Measurements from ENCODE around the gene BAG5. TPM values are rescaled to one million over a fixed set of nuclear protein-coding genes. Genes with fewer than 3 reads are reported as not detected.

BAG5 gene
- total and polyA plus RNA-seq, 4 donors, result 9.2 to 30.8 (median 22.6) TPM

DNA sequence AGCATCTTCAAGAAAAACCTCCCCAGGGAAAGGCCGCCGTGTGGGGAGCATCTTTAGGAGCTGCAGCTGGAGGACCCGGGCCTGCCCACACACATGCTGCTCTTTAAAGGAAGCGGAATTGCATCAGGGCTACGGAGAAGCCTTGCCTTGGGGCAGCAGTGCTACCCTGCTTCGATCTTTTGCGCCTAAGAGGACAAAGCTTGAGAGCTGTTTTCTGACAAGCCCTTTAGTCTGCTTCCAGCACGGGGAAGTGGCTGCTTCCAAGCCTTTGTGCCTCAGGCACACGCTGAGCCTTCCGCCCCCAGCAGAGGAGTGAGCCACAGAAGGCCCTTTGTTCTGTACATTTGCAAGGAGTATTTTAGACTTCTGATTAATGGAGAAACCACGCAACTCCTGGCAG is 31.8 kb upstream of the BAG5 start:
- H3K27ac ChIP-seq (ENCODE audit: low read depth in 1 of 2, low read length in 2 of 2), result no peak overlapping the region
- ATAC-seq (ENCODE audit: low FRiP score), result no peak

DNA sequence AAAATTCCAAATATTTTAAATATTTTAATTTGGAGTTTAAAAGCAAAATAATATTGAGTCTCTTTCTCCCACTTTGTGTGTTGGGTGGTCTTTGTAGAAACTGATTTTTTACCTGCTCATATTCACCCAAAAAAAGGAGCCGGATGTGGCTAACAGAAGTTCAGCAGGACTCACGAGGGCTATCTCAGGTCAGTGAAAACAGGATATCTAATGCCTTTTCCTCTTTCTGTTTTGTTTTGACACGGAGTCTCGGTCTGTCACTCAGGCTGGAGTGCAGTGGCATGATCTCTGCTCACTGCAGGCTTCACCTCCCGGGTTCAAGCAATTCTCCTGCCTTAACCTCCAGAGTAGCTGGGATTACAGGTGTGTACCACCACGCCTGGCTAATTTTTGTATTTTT is 31.1 kb upstream of the BAG5 start:
- H3K4me1 ChIP-seq (ENCODE audit: control insufficient read depth in 1 of 2, insufficient read depth in 2 of 2, low read length in 2 of 2), result no peaks in the 10 kb centered on the region

More for the DNA sequence above, 31.8 kb upstream of the BAG5 start:
- no peak for DNase-seq
- WGBS, 2 donors, result 76 to 79% methylated on average over 11 of the region's 11 CpGs
- no peaks in the 10 kb centered on the region for H3K27me3 ChIP-seq (ENCODE audit: control insufficient read depth in 1 of 2, insufficient read depth in 2 of 2, low read length in 1 of 2)
- H3K4me3 ChIP-seq (ENCODE audit: low read length in 2 of 2), result no peak overlapping the region
- no peaks in the 10 kb centered on the region for H3K4me1 ChIP-seq (ENCODE audit: control insufficient read depth in 1 of 2, insufficient read depth in 2 of 2, low read length in 2 of 2)
- intact Hi-C loops (cut with DNase I), result no loop called here
- no peaks in the 10 kb centered on the region for H3K9me3 ChIP-seq (ENCODE audit: control insufficient read depth, low read length)
- H3K36me3 ChIP-seq (ENCODE audit: control insufficient read depth in 1 of 2, insufficient read depth in 2 of 2, low read length in 1 of 2), result no peaks in the 10 kb centered on the region

DNA sequence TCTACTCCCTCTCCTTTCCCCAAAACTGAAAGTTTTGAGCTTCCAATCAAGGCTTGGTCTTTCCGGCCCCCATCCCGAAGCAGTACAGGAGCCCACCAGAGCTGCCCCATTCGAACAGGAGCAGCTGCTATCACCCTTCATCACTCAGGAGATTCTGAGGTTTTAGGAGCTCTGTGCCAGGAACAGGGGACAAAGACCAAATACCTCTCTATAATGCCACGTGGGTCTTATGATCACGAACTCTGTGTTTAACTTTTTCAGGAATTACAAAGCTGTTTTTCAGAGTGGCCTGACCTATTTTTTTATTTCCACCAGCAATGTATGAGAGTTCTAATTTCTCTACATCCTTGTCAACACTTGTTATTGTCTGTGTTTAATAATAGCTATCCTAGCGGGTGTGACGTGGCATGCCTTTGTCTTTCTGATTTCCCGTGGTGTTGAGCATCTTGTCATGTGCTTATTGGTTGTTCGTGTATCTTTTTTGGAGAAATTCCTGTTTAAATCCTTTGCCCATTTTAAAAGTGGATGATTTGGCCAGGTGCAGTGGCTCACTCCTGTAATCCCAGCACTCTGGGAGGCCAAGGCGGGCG is 22.0 kb upstream of the BAG5 start:
- no peak for ATAC-seq (ENCODE audit: low FRiP score)
- H3K4me1 ChIP-seq (ENCODE audit: control insufficient read depth in 1 of 2, insufficient read depth in 2 of 2, low read length in 2 of 2), result no peaks in the 10 kb centered on the region
- no peak overlapping the region for H3K27ac ChIP-seq (ENCODE audit: low read depth in 1 of 2, low read length in 2 of 2)
- WGBS, 2 donors, result 89 to 91% methylated on average over 11 of the region's 11 CpGs
- intact Hi-C loops (cut with DNase I), result no loop called here
- DNase-seq, result no peak
- no peaks in the 10 kb centered on the region for H3K36me3 ChIP-seq (ENCODE audit: control insufficient read depth in 1 of 2, insufficient read depth in 2 of 2, low read length in 1 of 2)
- H3K9me3 ChIP-seq (ENCODE audit: control insufficient read depth, low read length), result no peaks in the 10 kb centered on the region
- no peak overlapping the region for H3K4me3 ChIP-seq (ENCODE audit: low read length in 2 of 2)
- H3K27me3 ChIP-seq (ENCODE audit: control insufficient read depth in 1 of 2, insufficient read depth in 2 of 2, low read length in 1 of 2), result no peaks in the 10 kb centered on the region

More for the DNA sequence above, 31.1 kb upstream of the BAG5 start:
- intact Hi-C loops (cut with DNase I), result no loop called here
- no peaks in the 10 kb centered on the region for H3K27me3 ChIP-seq (ENCODE audit: control insufficient read depth in 1 of 2, insufficient read depth in 2 of 2, low read length in 1 of 2)
- ATAC-seq (ENCODE audit: low FRiP score), result no peak
- no peak overlapping the region for H3K27ac ChIP-seq (ENCODE audit: low read depth in 1 of 2, low read length in 2 of 2)
- 77 to 82% methylated on average over 6 of the region's 6 CpGs for WGBS, 2 donors
- no peak for DNase-seq
- no peaks in the 10 kb centered on the region for H3K36me3 ChIP-seq (ENCODE audit: control insufficient read depth in 1 of 2, insufficient read depth in 2 of 2, low read length in 1 of 2)
- no peak overlapping the region for H3K4me3 ChIP-seq (ENCODE audit: low read length in 2 of 2)
- no peaks in the 10 kb centered on the region for H3K9me3 ChIP-seq (ENCODE audit: control insufficient read depth, low read length)

DNA sequence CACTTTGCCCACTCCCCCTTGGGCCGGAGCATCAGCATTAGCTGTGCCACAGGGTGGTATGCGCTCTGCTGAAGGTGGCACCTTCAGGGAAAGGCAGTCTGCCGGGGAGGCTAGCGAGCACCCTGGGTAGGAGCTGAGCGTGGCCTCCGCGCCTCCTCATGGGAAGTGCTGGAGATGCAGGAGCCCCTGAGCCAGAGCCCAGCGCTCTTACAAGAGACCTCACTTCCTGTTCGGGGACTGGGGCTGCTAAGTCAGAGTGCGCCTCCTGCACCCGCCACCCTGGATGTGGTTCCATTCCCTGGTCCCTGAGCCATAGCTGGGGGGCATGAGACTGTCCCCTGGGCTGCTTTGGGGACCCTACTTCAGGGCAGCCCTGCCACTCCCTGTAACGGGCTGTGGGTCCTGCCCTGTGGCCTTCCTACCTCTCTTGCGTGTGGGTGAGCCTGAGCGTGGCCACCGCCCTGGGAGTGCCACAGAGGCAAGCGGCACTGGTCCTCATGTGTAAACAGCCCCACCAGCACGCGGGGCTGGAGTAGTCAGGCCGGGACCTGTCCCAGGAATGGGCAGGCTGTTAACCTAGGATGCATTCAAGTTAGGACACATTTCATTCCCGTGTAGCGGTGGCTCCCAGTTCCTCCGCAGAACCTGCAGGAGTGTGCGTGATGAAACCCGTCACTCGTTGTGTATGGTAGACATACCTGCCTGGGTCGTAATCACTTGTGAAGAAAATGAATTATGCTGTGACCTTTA is 19.7 kb upstream of the BAG5 start:
- H3K36me3 ChIP-seq (ENCODE audit: control insufficient read depth in 1 of 2, insufficient read depth in 2 of 2, low read length in 1 of 2), result no peaks in the 10 kb centered on the region
- no peaks in the 10 kb centered on the region for H3K27me3 ChIP-seq (ENCODE audit: control insufficient read depth in 1 of 2, insufficient read depth in 2 of 2, low read length in 1 of 2)
- DNase-seq, result no peak
- intact Hi-C loops (cut with DNase I), result no loop called here
- H3K4me3 ChIP-seq (ENCODE audit: low read length in 2 of 2), result no peak overlapping the region
- no peaks in the 10 kb centered on the region for H3K9me3 ChIP-seq (ENCODE audit: control insufficient read depth, low read length)
- no peak for ATAC-seq (ENCODE audit: low FRiP score)
- 90 to 93% methylated on average over 26 of the region's 26 CpGs for WGBS, 2 donors
- no peaks in the 10 kb centered on the region for H3K4me1 ChIP-seq (ENCODE audit: control insufficient read depth in 1 of 2, insufficient read depth in 2 of 2, low read length in 2 of 2)
- no peak overlapping the region for H3K27ac ChIP-seq (ENCODE audit: low read depth in 1 of 2, low read length in 2 of 2)

DNA sequence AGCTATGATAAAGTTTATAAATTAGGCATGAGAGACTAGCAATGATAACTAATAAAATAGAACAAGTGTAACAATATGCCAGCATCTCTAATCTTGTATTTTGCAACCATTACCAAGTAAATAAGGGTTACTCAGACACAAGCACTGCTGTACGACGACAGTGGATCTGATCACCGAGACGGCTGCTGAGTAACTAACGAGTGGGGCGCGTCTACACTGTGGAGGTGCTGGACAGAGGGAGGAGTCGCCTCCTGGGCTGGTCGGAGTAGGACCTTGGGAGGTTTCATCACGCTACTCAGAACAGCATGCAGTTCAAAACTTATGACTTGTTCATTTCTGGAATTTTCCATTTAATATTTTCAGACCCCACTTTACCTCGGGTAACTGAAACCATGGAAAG is 18.7 kb upstream of the BAG5 start:
- intact Hi-C loops (cut with DNase I), result no loop called here
- no peak for ATAC-seq (ENCODE audit: low FRiP score)

DNA sequence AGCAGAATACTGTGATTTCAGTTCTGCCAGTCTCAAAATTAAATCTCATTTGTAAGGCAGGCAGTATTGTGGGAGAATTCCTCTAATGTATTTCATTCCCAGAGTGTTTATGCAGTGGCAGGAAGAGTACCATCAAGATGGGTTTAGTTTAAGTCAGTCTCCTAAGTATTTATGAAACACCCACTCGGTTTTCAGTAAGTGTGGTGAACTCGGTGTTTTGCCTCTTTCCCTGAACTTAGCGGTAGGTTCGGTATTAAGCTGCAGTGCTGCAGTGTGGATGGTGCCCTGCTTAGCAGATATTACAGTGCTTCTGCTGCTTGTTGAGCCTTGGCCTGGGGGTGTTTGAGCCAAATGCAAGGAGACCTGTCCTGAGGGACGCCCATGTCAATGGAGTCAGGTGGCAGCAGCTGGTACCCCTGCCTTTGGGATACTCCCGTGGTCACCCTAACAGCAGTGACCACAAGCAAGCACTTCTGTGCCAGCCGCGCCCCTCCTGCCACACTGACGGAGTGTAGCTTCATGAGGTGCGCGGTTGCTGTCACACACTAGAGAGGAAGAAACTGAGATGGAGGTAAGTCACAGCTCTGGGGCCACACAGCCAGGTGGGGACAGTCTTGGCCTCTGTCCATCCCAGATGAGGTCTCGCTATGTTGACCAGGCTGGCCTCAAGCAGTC is 16.1 kb upstream of the BAG5 start:
- Histone ChIP-seq H3K4me3 (ENCODE audit: low read length in 2 of 2) (no peak overlapping the region), H3K36me3 (ENCODE audit: control insufficient read depth in 1 of 2, insufficient read depth in 2 of 2, low read length in 1 of 2) (peaks cover 0 to 2% of the 10 kb centered on the region in 2 donors), H3K4me1 (ENCODE audit: control insufficient read depth in 1 of 2, insufficient read depth in 2 of 2, low read length in 2 of 2) (no peaks in the 10 kb centered on the region), H3K27ac (ENCODE audit: low read depth in 1 of 2, low read length in 2 of 2) (no peak overlapping the region), H3K27me3 (ENCODE audit: control insufficient read depth in 1 of 2, insufficient read depth in 2 of 2, low read length in 1 of 2) (no peaks in the 10 kb centered on the region), H3K9me3 (ENCODE audit: control insufficient read depth, low read length) (no peaks in the 10 kb centered on the region)
- intact Hi-C loops (cut with DNase I), result no loop called here
- DNase-seq (no peak), ATAC-seq (ENCODE audit: low FRiP score) (no peak)
- WGBS, 2 donors, result 91 to 92% methylated on average over 12 of the region's 12 CpGs

More for the DNA sequence above, 18.7 kb upstream of the BAG5 start:
- Histone ChIP-seq H3K27me3 (ENCODE audit: control insufficient read depth in 1 of 2, insufficient read depth in 2 of 2, low read length in 1 of 2) (no peaks in the 10 kb centered on the region), H3K4me1 (ENCODE audit: control insufficient read depth in 1 of 2, insufficient read depth in 2 of 2, low read length in 2 of 2) (no peaks in the 10 kb centered on the region), H3K27ac (ENCODE audit: low read depth in 1 of 2, low read length in 2 of 2) (no peak overlapping the region), H3K4me3 (ENCODE audit: low read length in 2 of 2) (no peak overlapping the region), H3K36me3 (ENCODE audit: control insufficient read depth in 1 of 2, insufficient read depth in 2 of 2, low read length in 1 of 2) (no peaks in the 10 kb centered on the region), H3K9me3 (ENCODE audit: control insufficient read depth, low read length) (no peaks in the 10 kb centered on the region)
- WGBS, 2 donors, result 90 to 91% methylated on average over 11 of the region's 11 CpGs
- no peak for DNase-seq

DNA sequence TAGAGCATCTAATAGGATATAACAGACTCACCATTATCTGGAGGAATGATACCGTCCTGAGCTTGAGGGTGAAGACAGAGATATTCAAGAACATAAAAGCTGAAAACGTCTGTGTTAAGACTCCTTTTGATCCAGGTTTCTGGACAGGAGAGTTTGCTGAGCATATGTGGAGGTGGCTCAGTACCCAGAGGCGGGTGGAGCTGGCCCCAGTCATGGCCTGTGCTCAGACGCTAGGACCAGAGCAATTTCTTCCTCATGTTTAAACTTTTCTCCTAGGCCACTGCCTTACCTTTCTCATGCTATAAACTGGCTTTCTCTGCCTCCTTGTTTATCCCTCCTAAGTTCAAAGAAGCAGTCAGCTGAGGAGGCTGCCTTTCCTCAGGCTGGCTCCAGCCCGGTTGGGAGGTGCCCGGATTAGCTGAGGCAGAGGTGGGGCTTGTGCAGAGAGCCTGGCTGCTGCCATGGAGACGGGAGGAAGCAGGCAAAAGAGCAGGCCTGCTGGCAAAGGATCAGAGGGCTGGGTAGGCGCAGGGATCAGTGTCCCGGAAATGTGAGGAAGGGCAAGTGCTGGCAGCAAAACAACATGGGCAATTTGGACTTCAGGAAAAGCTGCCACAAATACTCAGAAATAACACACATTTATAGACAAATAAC is 14.0 kb upstream of the BAG5 start:
- DNase-seq (peak; percentile 94 to 96), ATAC-seq (ENCODE audit: low FRiP score) (peak; percentile 92)
- H3K4me3 ChIP-seq (ENCODE audit: low read length in 2 of 2), result no peak overlapping the region
- peaks cover 0 to 2% of the 10 kb centered on the region in 2 donors for H3K36me3 ChIP-seq (ENCODE audit: control insufficient read depth in 1 of 2, insufficient read depth in 2 of 2, low read length in 1 of 2)
- no peaks in the 10 kb centered on the region for H3K4me1 ChIP-seq (ENCODE audit: control insufficient read depth in 1 of 2, insufficient read depth in 2 of 2, low read length in 2 of 2)
- H3K27me3 ChIP-seq (ENCODE audit: control insufficient read depth in 1 of 2, insufficient read depth in 2 of 2, low read length in 1 of 2), result no peaks in the 10 kb centered on the region
- H3K9me3 ChIP-seq (ENCODE audit: control insufficient read depth, low read length), result no peaks in the 10 kb centered on the region
- intact Hi-C loops (cut with DNase I), result no loop called here
- WGBS, 2 donors, result 17 to 18% methylated on average over 9 of the region's 9 CpGs
- H3K27ac ChIP-seq (ENCODE audit: low read depth in 1 of 2, low read length in 2 of 2), result peak overlapping the region in 1 of 2 donors; percentile 21

DNA sequence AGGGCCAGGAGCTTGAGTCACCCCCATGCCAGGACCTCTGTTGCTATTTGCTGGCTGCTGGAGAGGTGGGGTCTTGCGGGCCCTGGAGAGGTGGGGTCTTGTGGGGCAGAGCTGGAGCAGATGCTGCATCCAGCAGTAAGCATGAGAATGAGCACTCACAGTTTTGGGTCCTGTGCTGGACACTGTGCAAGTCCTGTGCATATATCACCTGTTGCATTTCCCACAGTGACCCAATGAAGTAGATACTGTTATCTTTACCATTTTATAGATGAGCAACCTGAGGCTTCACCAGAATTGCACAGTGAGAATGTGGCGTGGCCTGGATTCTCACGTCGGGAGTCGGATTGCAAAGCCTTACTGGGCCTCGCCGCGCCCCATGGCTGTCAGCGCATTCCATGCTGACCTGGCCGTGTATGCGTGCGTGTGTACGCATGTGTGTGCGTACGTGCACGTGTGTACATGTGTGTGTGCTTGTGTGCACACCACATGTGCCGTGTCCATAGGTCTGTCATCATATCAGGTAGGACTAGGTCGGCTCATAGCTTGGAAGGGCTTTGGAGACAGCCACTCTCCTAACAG is 12.3 kb upstream of the BAG5 start:
- H3K4me3 ChIP-seq (ENCODE audit: low read length in 2 of 2), result no peak overlapping the region
- intact Hi-C loops (cut with DNase I), result no loop called here
- DNase-seq (no peak), ATAC-seq (ENCODE audit: low FRiP score) (no peak)
- H3K36me3 ChIP-seq (ENCODE audit: control insufficient read depth in 1 of 2, insufficient read depth in 2 of 2, low read length in 1 of 2), result peaks cover 0 to 2% of the 10 kb centered on the region in 2 donors
- H3K4me1 ChIP-seq (ENCODE audit: control insufficient read depth in 1 of 2, insufficient read depth in 2 of 2, low read length in 2 of 2), result no peaks in the 10 kb centered on the region
- no peaks in the 10 kb centered on the region for H3K27me3 ChIP-seq (ENCODE audit: control insufficient read depth in 1 of 2, insufficient read depth in 2 of 2, low read length in 1 of 2)
- H3K9me3 ChIP-seq (ENCODE audit: control insufficient read depth, low read length), result no peaks in the 10 kb centered on the region
- no peak overlapping the region for H3K27ac ChIP-seq (ENCODE audit: low read depth in 1 of 2, low read length in 2 of 2)
- 91 to 93% methylated on average over 18 of the region's 18 CpGs for WGBS, 2 donors

Data from aorta (tissue), 5 donors.